ENCODE results near the gene HYLS1.

The HYLS1 gene

GRCh38 chr11:125941267-125941618 lies 53.8 kb downstream of the HYLS1 start:
- no peak for ATAC-seq

GRCh38 chr11:125941619-125942611 lies 54.4 kb downstream of the HYLS1 start:
- TF ChIP-seq ZFP30 (CRISPR knock-in tag; IDR thresholded peaks at IDR 0.05) (no peak), OSR1 (CRISPR knock-in tag; IDR thresholded peaks at IDR 0.05) (no peak), POU6F1 (CRISPR knock-in tag; IDR thresholded peaks at IDR 0.05; ENCODE audit: borderline replicate concordance, low read depth) (no peak)
- ATAC-seq: peak; percentile 84

More at GRCh38 chr11:125941267-125941618, 53.8 kb downstream of the HYLS1 start:
- TF ChIP-seq ZFP30 (CRISPR knock-in tag; IDR thresholded peaks at IDR 0.05) (no peak), CSDC2 (CRISPR knock-in tag; IDR thresholded peaks at IDR 0.05) (no peak), ESRRG (CRISPR knock-in tag; IDR thresholded peaks at IDR 0.05) (no peak), ZNF565 (CRISPR knock-in tag; conservative IDR thresholded peaks at IDR 0.05; ENCODE audit: low read depth) (no peak), TCF4 (CRISPR knock-in tag; IDR thresholded peaks at IDR 0.05; ENCODE audit: borderline replicate concordance) (no peak), RARB (CRISPR knock-in tag; IDR thresholded peaks at IDR 0.05) (no peak), ISL1 (CRISPR knock-in tag; IDR thresholded peaks at IDR 0.05) (no peak), OSR1 (CRISPR knock-in tag; IDR thresholded peaks at IDR 0.05) (no peak), TSHZ2 (CRISPR knock-in tag; IDR thresholded peaks at IDR 0.05) (no peak), PATZ1 (CRISPR knock-in tag; IDR thresholded peaks at IDR 0.05; ENCODE audit: borderline replicate concordance) (no peak), ZFP3 (CRISPR knock-in tag; IDR thresholded peaks at IDR 0.05) (no peak), GLIS3 (CRISPR knock-in tag; IDR thresholded peaks at IDR 0.05) (no peak)

- TF ChIP-seq TCF4 (CRISPR knock-in tag; IDR thresholded peaks at IDR 0.05; ENCODE audit: borderline replicate concordance): no peak
- TF ChIP-seq ZNF565 (CRISPR knock-in tag; conservative IDR thresholded peaks at IDR 0.05; ENCODE audit: low read depth): no peak
- TF ChIP-seq ZNF70 (CRISPR knock-in tag; IDR thresholded peaks at IDR 0.05): no peak
- TF ChIP-seq GLIS3 (CRISPR knock-in tag; IDR thresholded peaks at IDR 0.05): no peak
- TF ChIP-seq POU6F1 (CRISPR knock-in tag; IDR thresholded peaks at IDR 0.05; ENCODE audit: borderline replicate concordance, low read depth): no peak
- TF ChIP-seq RARB (CRISPR knock-in tag; IDR thresholded peaks at IDR 0.05): no peak
- no peak for TF ChIP-seq ZC3H10 (CRISPR knock-in tag; IDR thresholded peaks at IDR 0.05)
- TF ChIP-seq ZNF8 (CRISPR knock-in tag; IDR thresholded peaks at IDR 0.05): no peak
- TF ChIP-seq TOX (CRISPR knock-in tag; IDR thresholded peaks at IDR 0.05; ENCODE audit: borderline replicate concordance): no peak
- TF ChIP-seq CSDC2 (CRISPR knock-in tag; IDR thresholded peaks at IDR 0.05): no peak
- TF ChIP-seq ZFP3 (CRISPR knock-in tag; IDR thresholded peaks at IDR 0.05): no peak
- no peak for TF ChIP-seq ARNTL (CRISPR knock-in tag; IDR thresholded peaks at IDR 0.05; ENCODE audit: borderline replicate concordance, low read depth)
- no peak for TF ChIP-seq CSRNP3 (CRISPR knock-in tag; IDR thresholded peaks at IDR 0.05)
- TF ChIP-seq SNAI2 (CRISPR knock-in tag; IDR thresholded peaks at IDR 0.05): no peak
- no peak for TF ChIP-seq ZFP30 (CRISPR knock-in tag; IDR thresholded peaks at IDR 0.05)
- TF ChIP-seq CREB5 (CRISPR knock-in tag; IDR thresholded peaks at IDR 0.05; ENCODE audit: low read depth): no peak
- TF ChIP-seq PPARA (CRISPR knock-in tag; IDR thresholded peaks at IDR 0.05; ENCODE audit: borderline replicate concordance): no peak
Observed at GRCh38 chr11:125942771-125943428, 55.4 kb downstream of the HYLS1 start.

More at GRCh38 chr11:125942771-125943428, 55.4 kb downstream of the HYLS1 start:
- no peak for ATAC-seq

Data from SK-N-SH treated with all-trans-retinoic acid at 6 μM for 48 hours (cell line).